OCI-LY3 (cell line): ENCODE measurements around the gene DNAJB11.

Experiments used
- H2AFZ ChIP-seq: fragments of 200-600, 300-600 bp; shearing (Covaris generic); 2 replicates; pipeline ENCODE4 v1.6.0; 2014; ENCODE audit warnings: antibody characterized with exemption, low read depth, low read length
- H3K27ac ChIP-seq: fragments of 200-600, 300-600 bp; sonication (generic); 2 replicates; pipeline ENCODE4 v1.5.1; 2014; ENCODE audit warnings: mild to moderate bottlenecking, low read length, moderate library complexity, mixed read lengths
- H3K27me3 ChIP-seq: fragments of 200-600, 300-600 bp; sonication (generic); 2 replicates; pipeline ENCODE4 v1.6.1; 2014; ENCODE audit warnings: low read depth, low read length, mixed read lengths
- H3K36me3 ChIP-seq: fragments of 200-600, 300-600 bp; sonication (generic); replicated peaks from 2 replicates; pipeline ENCODE3; 2014; ENCODE audit warnings: low read depth, low read length, mixed read lengths
- H3K4me1 ChIP-seq: fragments of 300-600, 200-600 bp; sonication (generic); 2 replicates; pipeline ENCODE4 v1.6.1; 2014; ENCODE audit warnings: low read length, mixed read lengths
- H3K4me2 ChIP-seq: fragments of 200-600, 300-600 bp; sonication (generic); 2 replicates; pipeline ENCODE4 v1.6.1; 2014; ENCODE audit warnings: low read length, mixed read lengths
- H3K4me3 ChIP-seq: fragments of 300-600, 200-600 bp; sonication (generic); 2 replicates; pipeline ENCODE4 v1.5.1; 2014; ENCODE audit warnings: antibody characterized with exemption, mild to moderate bottlenecking, low read length, moderate library complexity
- H3K79me2 ChIP-seq: fragments of 300-600, 200-600 bp; shearing (Covaris generic); 2 replicates; pipeline ENCODE4 v1.6.1; 2014; ENCODE audit warnings: mild to moderate bottlenecking, low read length, mixed read lengths
- H3K9ac ChIP-seq: fragments of 300-600, 200-600 bp; shearing (Covaris generic); 2 replicates; pipeline ENCODE4 v1.6.0; 2014; ENCODE audit warnings: mild to moderate bottlenecking, low read length, moderate library complexity
- H3K9me3 ChIP-seq: fragments of 200-600, 300-600 bp; shearing (Covaris generic); 2 replicates; pipeline ENCODE4 v1.6.1; 2014; ENCODE audit warnings: low read length, mixed read lengths; ENCODE audit not compliant: insufficient read depth
- H4K20me1 ChIP-seq: fragments of 200-600, 300-600 bp; sonication (generic); 2 replicates; pipeline ENCODE4 v1.6.1; 2016; ENCODE audit warnings: low read length, mixed read lengths; ENCODE audit not compliant: insufficient read depth
- EZH2phosphoT487 ChIP-seq: fragments of 200-600 bp; shearing (Covaris generic); IDR thresholded peaks from 2 replicates; pipeline ENCODE4 v1.6.1; 2018; ENCODE audit warnings: antibody characterized with exemption, mixed run types, low read depth
- TF ChIP-seq, protein P1 (sequence below): fragments of 200-600, 300-600 bp; sonication (generic); IDR thresholded peaks from 2 replicates; pipeline ENCODE4 v1.5.1; 2014; ENCODE audit warnings: antibody characterized with exemption, low read length, low read depth

The DNAJB11 gene

DNA sequence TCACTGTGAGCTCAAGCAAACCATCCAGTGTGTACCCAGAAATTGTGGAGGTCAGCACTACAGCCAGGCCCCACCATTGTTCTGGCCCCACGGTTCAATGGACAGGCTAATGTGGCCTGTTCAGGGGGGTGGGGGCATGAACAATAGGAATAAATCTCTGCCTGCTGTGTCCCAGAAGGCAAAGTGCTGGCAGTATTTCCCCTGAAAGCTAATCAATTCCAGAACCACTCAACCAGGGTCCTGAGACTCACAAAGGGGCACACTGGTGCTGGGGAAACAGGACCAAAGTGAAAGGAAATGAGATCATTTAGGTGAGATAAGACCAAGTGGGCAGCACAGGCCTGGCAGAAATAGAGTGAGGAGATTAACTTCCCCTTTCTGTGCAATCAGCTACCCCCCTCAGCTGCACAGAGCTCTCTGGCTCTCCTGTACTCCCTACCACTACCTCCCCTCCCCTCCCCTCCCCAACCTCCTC lies 37.9 kb upstream of the DNAJB11 start:
- TF ChIP-seq, protein P1, sequence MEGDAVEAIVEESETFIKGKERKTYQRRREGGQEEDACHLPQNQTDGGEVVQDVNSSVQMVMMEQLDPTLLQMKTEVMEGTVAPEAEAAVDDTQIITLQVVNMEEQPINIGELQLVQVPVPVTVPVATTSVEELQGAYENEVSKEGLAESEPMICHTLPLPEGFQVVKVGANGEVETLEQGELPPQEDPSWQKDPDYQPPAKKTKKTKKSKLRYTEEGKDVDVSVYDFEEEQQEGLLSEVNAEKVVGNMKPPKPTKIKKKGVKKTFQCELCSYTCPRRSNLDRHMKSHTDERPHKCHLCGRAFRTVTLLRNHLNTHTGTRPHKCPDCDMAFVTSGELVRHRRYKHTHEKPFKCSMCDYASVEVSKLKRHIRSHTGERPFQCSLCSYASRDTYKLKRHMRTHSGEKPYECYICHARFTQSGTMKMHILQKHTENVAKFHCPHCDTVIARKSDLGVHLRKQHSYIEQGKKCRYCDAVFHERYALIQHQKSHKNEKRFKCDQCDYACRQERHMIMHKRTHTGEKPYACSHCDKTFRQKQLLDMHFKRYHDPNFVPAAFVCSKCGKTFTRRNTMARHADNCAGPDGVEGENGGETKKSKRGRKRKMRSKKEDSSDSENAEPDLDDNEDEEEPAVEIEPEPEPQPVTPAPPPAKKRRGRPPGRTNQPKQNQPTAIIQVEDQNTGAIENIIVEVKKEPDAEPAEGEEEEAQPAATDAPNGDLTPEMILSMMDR: no peak
- TF ChIP-seq EZH2phosphoT487: no peak
- Histone ChIP-seq H3K36me3 (no peaks in the 10 kb centered on the region), H4K20me1 (no peaks in the 10 kb centered on the region), H3K27ac (peak overlapping the region; percentile 99), H3K27me3 (no peaks in the 10 kb centered on the region), H3K4me1 (peaks cover 94% of the 10 kb centered on the region), H3K9me3 (no peaks in the 10 kb centered on the region), H3K79me2 (no peaks in the 10 kb centered on the region), H3K4me3 (peak overlapping the region; percentile 9; the same call in 1 of the 2 replicates), H3K9ac (peak overlapping the region; percentile 78), H3K4me2 (peak overlapping the region; percentile 94), H2AFZ (no peak overlapping the region)

DNA sequence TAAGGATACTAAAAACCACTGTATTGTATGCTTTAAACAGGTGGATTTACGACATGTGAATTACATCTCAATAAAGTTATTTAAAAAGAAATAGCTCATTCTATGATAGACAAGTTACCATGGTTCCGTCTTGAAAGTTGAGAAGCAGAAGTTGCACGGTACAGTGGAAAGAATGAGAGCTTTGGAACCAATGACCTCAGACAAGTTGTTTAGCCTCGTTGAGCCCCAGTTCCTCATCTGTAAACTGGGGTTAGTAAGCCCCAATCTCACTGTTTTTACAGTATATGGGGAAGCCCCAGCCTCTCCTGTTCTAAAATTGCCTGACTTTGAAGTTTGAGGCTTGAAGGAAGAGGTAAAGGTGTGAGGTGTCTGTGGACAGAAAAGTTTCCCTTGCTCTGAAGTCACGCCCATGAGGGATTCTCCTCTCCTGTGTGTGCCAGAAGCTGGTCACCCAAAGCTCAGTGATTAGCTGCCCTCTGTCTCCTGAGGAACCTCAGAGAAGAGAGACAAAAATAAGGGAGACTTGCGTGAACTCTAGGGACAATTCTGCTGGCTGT lies 36.3 kb upstream of the DNAJB11 start:
- H3K9me3 ChIP-seq: no peaks in the 10 kb centered on the region
- peak overlapping the region; percentile 88 for H3K9ac ChIP-seq
- H4K20me1 ChIP-seq: no peaks in the 10 kb centered on the region
- H3K4me2 ChIP-seq: peak overlapping the region; percentile 94
- TF ChIP-seq EZH2phosphoT487: peak; percentile 57; the same call in 1 of the 2 replicates
- TF ChIP-seq, protein P1: no peak
- no peaks in the 10 kb centered on the region for H3K79me2 ChIP-seq
- no peak overlapping the region; the same call in 1 of the 2 replicates for H2AFZ ChIP-seq
- H3K36me3 ChIP-seq: no peaks in the 10 kb centered on the region
- no peaks in the 10 kb centered on the region for H3K27me3 ChIP-seq
- H3K4me1 ChIP-seq: peaks cover 96% of the 10 kb centered on the region
- H3K27ac ChIP-seq: peak overlapping the region; percentile 99
- peak overlapping the region; percentile 65 for H3K4me3 ChIP-seq

DNA sequence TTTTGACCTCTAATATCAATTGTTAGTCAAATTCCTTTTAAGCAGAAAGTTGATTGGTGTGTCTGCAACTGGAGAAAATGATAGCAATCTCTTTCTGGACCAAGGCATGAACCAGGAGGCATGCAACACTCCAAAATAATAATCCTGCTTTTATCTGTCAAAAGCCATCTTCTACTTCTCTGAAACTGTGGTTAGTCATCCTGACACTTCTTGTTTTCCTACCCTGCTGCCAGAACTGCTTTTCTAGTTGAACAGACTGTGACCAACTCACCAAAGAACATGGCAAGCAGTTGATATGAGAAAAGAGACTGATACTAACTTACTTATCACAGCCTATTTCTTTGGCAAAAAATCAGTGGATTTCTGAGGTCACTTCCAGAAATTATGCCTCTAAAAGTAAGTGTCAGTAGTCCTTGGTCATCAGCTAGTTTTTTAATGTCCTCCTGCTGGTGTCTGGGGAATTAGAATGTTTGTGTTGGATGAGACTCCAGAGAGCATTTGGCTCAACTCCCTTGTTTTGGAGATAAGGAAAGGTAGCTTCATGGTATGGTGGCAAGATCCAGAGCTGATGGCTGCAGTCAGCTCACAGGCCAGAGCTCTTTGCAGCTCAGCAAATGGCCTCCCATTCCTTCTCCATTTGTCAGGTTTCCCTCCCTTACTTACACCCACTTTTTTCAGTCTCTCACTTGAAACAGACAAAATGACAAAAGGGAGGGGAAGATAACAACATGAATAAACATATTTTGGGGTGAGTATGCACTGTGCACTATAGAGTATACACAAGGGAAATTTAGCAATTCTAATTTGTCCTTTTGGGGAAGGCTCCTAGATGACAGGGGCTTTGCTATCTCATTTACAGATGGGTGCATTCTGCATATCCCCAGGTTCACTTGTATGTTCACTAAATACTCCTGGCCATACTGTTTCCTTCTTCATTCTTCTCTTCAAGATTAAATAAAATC lies 33.4 kb upstream of the DNAJB11 start:
- TF ChIP-seq EZH2phosphoT487: no peak
- TF ChIP-seq, protein P1: no peak
- peaks cover 90% of the 10 kb centered on the region for H3K4me1 ChIP-seq
- H3K79me2 ChIP-seq: no peaks in the 10 kb centered on the region
- peak overlapping the region; percentile 99 for H3K27ac ChIP-seq
- H2AFZ ChIP-seq: no peak overlapping the region
- no peaks in the 10 kb centered on the region for H3K27me3 ChIP-seq
- H3K9ac ChIP-seq: peak overlapping the region; percentile 88
- H4K20me1 ChIP-seq: no peaks in the 10 kb centered on the region
- H3K9me3 ChIP-seq: no peaks in the 10 kb centered on the region
- H3K4me2 ChIP-seq: peak overlapping the region; percentile 72
- H3K4me3 ChIP-seq: peak overlapping the region; percentile 24; the same call in 1 of the 2 replicates
- no peaks in the 10 kb centered on the region for H3K36me3 ChIP-seq

DNA sequence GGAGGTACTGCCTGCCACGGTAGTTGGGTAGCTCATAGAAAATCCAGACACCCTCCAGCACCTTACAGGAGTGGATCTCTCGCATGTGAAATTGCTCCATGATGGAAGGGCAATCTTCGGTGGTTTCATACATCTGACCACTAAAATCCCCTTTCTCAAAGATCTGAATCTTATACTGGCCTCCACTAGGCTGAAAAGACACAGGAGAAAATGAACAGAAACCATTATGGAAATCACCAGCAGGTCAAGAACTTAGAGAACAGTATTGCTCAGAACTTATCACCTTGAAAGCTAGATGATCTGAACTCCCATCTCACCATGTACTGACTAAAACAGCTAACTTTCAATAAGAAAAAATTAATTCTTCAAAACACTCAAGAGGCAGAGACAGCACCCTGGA lies 31.7 kb upstream of the DNAJB11 start:
- no peaks in the 10 kb centered on the region for H4K20me1 ChIP-seq
- H3K27me3 ChIP-seq: no peaks in the 10 kb centered on the region
- no peaks in the 10 kb centered on the region for H3K9me3 ChIP-seq
- peaks cover 75% of the 10 kb centered on the region for H3K4me1 ChIP-seq
- no peaks in the 10 kb centered on the region for H3K79me2 ChIP-seq
- no peak overlapping the region for H2AFZ ChIP-seq
- H3K36me3 ChIP-seq: no peaks in the 10 kb centered on the region
- no peak for TF ChIP-seq EZH2phosphoT487
- TF ChIP-seq, protein P1: no peak
- peak overlapping the region; percentile 99 for H3K27ac ChIP-seq
- H3K9ac ChIP-seq: peak overlapping the region; percentile 88
- H3K4me2 ChIP-seq: peak overlapping the region; percentile 72
- H3K4me3 ChIP-seq: peak overlapping the region; percentile 11; the same call in 1 of the 2 replicates
